Measurements from ENCODE around the gene PKHD1.

Gene PKHD1

GRCh38 chr6:51725155-51725554 is 362.3 kb downstream of the PKHD1 start:
- no peak for ATAC-seq
- TF ChIP-seq TSHZ2 (CRISPR knock-in tag; IDR thresholded peaks at IDR 0.05) (no peak), PPARA (CRISPR knock-in tag; IDR thresholded peaks at IDR 0.05; ENCODE audit: borderline replicate concordance) (no peak), ESRRG (CRISPR knock-in tag; IDR thresholded peaks at IDR 0.05) (no peak), SNAI2 (CRISPR knock-in tag; IDR thresholded peaks at IDR 0.05) (no peak), CSRNP3 (CRISPR knock-in tag; IDR thresholded peaks at IDR 0.05) (no peak), ARNTL (CRISPR knock-in tag; IDR thresholded peaks at IDR 0.05; ENCODE audit: borderline replicate concordance, low read depth) (no peak), ZNF70 (CRISPR knock-in tag; IDR thresholded peaks at IDR 0.05) (no peak), POU6F1 (CRISPR knock-in tag; IDR thresholded peaks at IDR 0.05; ENCODE audit: borderline replicate concordance, low read depth) (no peak), RARB (CRISPR knock-in tag; IDR thresholded peaks at IDR 0.05) (no peak), OSR1 (CRISPR knock-in tag; IDR thresholded peaks at IDR 0.05) (no peak), CREB5 (CRISPR knock-in tag; IDR thresholded peaks at IDR 0.05; ENCODE audit: low read depth) (no peak), PATZ1 (CRISPR knock-in tag; IDR thresholded peaks at IDR 0.05; ENCODE audit: borderline replicate concordance) (no peak), TOX (CRISPR knock-in tag; IDR thresholded peaks at IDR 0.05; ENCODE audit: borderline replicate concordance) (no peak), TCF4 (CRISPR knock-in tag; IDR thresholded peaks at IDR 0.05; ENCODE audit: borderline replicate concordance) (no peak), ISL1 (CRISPR knock-in tag; IDR thresholded peaks at IDR 0.05) (no peak), ZC3H10 (CRISPR knock-in tag; IDR thresholded peaks at IDR 0.05) (no peak)

GRCh38 chr6:51720327-51720726 is 367.1 kb downstream of the PKHD1 start:
- no peak for ATAC-seq
- TF ChIP-seq POU6F1 (CRISPR knock-in tag; IDR thresholded peaks at IDR 0.05; ENCODE audit: borderline replicate concordance, low read depth), result no peak
- TF ChIP-seq CSRNP3 (CRISPR knock-in tag; IDR thresholded peaks at IDR 0.05), result no peak
- no peak for TF ChIP-seq PPARA (CRISPR knock-in tag; IDR thresholded peaks at IDR 0.05; ENCODE audit: borderline replicate concordance)
- no peak for TF ChIP-seq ARNTL (CRISPR knock-in tag; IDR thresholded peaks at IDR 0.05; ENCODE audit: borderline replicate concordance, low read depth)
- no peak for TF ChIP-seq ZNF8 (CRISPR knock-in tag; IDR thresholded peaks at IDR 0.05)
- no peak for TF ChIP-seq GLIS3 (CRISPR knock-in tag; IDR thresholded peaks at IDR 0.05)
- no peak for TF ChIP-seq BACH2 (CRISPR knock-in tag; IDR thresholded peaks at IDR 0.05; ENCODE audit: borderline replicate concordance)
- TF ChIP-seq ISL1 (CRISPR knock-in tag; IDR thresholded peaks at IDR 0.05), result no peak
- no peak for TF ChIP-seq ZFP30 (CRISPR knock-in tag; IDR thresholded peaks at IDR 0.05)
- no peak for TF ChIP-seq TOX (CRISPR knock-in tag; IDR thresholded peaks at IDR 0.05; ENCODE audit: borderline replicate concordance)
- TF ChIP-seq CREB5 (CRISPR knock-in tag; IDR thresholded peaks at IDR 0.05; ENCODE audit: low read depth), result no peak
- TF ChIP-seq CSDC2 (CRISPR knock-in tag; IDR thresholded peaks at IDR 0.05), result no peak
- TF ChIP-seq SNAI2 (CRISPR knock-in tag; IDR thresholded peaks at IDR 0.05), result no peak
- TF ChIP-seq RARB (CRISPR knock-in tag; IDR thresholded peaks at IDR 0.05), result no peak
- TF ChIP-seq ZNF70 (CRISPR knock-in tag; IDR thresholded peaks at IDR 0.05), result no peak
- no peak for TF ChIP-seq OSR1 (CRISPR knock-in tag; IDR thresholded peaks at IDR 0.05)
- no peak for TF ChIP-seq ZNF565 (CRISPR knock-in tag; conservative IDR thresholded peaks at IDR 0.05; ENCODE audit: low read depth)
- TF ChIP-seq TCF4 (CRISPR knock-in tag; IDR thresholded peaks at IDR 0.05; ENCODE audit: borderline replicate concordance), result no peak
- TF ChIP-seq ZC3H10 (CRISPR knock-in tag; IDR thresholded peaks at IDR 0.05), result no peak
- no peak for TF ChIP-seq ESRRG (CRISPR knock-in tag; IDR thresholded peaks at IDR 0.05)
